ENCODE results near the gene PTPRR.

Gene PTPRR

GRCh38 chr12:70794131-70794530 lies 126.4 kb downstream of the PTPRR start:
- no peak for DNase-seq (ENCODE audit: low read depth)

DNA sequence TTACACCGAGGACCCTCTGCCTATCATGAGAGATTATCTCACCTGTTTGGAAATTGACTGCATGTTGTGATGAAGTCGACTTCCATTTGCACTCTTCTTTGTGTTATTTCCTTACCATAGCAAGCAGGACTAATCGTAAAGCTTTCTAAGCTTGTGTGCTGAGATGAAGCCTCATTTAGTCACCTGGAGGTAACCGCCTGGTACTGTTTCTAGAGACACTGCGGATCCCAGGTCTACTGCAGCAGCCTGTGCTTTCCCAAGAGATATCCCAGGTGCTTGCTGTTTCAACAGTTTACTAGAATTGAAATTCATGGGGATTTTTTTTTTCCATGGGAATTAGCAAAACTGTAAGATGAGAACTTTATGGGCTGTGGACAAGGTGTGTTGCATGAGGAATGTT lies 131.8 kb downstream of the PTPRR start:
- DNase-seq (ENCODE audit: low read depth), result no peak

- no peak for DNase-seq (ENCODE audit: low read depth)
Measured at GRCh38 chr12:70787612-70788011, 132.9 kb downstream of the PTPRR start.

GRCh38 chr12:70785896-70786295 lies 134.6 kb downstream of the PTPRR start:
- no peak for DNase-seq (ENCODE audit: low read depth)

- DNase-seq (ENCODE audit: low read depth), result no peak
Measured at GRCh38 chr12:70784042-70784668, 136.4 kb downstream of the PTPRR start.

DNA sequence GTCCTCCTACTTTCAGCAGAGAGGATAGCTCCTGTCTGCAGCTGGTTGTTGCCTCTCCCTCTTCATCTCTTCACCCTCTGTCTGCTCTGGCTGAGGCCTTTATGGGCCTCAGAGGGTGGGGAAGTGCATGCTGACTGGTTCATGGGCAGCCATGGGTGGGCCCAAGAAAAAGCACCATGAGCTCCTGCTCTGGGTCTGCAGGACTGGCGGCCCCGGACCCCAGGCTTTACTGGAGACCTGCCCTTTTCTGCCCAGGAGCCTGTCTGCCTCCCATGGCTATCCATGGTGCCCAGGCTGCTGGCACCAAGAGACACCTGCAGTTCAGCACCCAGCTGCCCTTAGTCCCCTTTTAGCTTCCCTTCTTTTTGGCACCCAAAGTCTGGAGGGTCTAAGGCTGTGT lies 137.1 kb downstream of the PTPRR start:
- DNase-seq (ENCODE audit: low read depth), result no peak

- DNase-seq (ENCODE audit: low read depth), result no peak
Measured at GRCh38 chr12:70779250-70779649, 141.3 kb downstream of the PTPRR start.

- DNase-seq (ENCODE audit: low read depth), result no peak
Measured at GRCh38 chr12:70774055-70774454, 146.5 kb downstream of the PTPRR start.

DNA sequence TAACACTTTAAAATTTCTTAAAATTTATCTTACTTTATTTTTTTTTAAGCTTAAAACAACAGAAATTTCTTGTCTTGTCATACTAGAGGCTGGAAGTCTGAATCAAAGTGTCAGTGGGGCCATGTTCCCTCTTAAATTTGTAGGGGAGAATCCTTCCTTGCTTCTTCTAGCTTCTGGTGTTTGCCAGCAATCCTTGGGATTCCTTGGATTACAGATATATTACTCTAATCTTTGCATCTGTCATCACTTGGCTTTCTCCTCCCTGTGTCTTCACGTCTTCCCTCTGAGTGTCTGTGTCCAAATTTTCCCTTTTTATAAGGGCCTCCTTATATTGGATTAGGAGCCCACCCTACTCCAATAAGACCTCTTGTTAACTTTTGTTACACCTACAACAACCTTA lies 147.7 kb downstream of the PTPRR start:
- DNase-seq (ENCODE audit: low read depth), result no peak

DNA sequence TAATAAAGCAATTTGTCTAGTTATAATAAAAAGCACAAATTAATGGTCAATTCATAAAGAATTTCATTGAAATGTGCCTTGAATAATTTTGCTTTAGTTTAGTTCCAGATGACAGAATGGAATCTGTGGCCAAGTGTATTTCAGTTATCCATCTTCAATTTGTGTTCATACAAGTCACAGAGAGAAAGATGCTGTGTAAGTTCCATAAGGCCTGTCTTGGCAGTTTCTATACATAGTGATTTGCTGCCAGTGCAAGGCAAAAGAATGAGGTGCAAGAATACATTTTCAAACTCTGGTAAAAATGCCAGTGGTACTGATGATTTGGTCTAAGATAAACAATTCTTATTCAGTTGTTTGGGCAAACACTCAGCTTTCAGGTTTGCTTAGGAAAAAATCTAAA lies 149.0 kb downstream of the PTPRR start:
- DNase-seq (ENCODE audit: low read depth), result no peak

DNA sequence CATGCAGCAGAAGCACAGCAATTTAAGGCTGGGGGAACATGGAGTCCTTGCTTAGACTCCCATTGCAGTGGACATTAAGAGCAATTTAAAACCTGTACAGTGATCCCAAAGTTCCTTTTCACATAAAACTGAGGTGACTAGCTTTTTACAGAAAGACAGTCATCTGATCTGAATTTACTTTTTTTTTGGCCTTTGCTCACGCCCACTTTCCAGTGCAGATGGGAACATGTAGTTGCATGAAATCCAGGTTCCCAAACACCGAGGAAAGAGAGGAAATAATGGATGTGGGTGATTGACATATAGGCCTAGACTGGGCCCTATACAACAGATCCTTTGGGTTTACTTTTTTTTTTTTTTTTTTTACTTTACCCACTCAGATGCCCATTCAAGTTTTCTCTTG lies 156.9 kb downstream of the PTPRR start:
- no peak for DNase-seq (ENCODE audit: low read depth)

GRCh38 chr12:70762000-70762399 lies 158.5 kb downstream of the PTPRR start:
- DNase-seq (ENCODE audit: low read depth), result no peak

- DNase-seq (ENCODE audit: low read depth), result no peak
Measured at GRCh38 chr12:70759161-70759918, 161.2 kb downstream of the PTPRR start.

DNA sequence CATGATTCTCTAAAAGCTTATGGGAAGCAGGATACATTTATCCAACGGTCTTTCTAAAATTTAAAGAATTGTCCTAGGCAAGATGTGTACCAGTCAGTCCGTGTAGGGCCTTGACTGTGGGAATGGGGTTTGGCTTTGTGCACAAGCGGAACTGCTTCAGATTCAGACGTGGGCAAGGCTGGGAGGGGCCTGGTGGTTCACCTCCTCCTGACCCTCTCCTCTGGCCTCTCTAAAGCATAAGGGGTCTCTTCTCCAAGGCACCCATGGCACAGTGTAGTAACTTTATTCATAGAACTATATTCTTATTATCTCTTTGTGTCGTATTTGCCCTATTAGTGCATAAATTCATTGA lies 162.1 kb downstream of the PTPRR start:
- no peak for DNase-seq (ENCODE audit: low read depth)

GRCh38 chr12:70757830-70758493 lies 162.6 kb downstream of the PTPRR start:
- DNase-seq (ENCODE audit: low read depth), result no peak

DNA sequence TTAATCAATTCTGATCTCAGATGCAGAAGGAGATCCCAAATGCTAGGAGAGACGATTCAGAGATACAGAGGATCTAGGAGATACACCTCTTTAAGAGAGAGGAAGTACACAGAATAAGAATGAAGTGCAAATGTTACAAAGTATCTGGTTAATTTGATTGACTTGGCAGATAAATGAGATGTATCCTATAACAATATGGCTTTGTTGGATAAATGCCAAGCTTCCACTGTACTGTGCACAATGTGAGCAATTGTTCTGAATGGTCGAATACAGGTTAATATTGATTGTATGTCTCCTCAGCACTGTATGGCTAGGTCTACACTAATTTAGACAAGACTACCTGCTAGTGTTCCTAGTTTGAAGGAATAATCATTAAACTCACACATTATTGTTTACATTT lies 163.7 kb downstream of the PTPRR start:
- no peak for DNase-seq (ENCODE audit: low read depth)

DNA sequence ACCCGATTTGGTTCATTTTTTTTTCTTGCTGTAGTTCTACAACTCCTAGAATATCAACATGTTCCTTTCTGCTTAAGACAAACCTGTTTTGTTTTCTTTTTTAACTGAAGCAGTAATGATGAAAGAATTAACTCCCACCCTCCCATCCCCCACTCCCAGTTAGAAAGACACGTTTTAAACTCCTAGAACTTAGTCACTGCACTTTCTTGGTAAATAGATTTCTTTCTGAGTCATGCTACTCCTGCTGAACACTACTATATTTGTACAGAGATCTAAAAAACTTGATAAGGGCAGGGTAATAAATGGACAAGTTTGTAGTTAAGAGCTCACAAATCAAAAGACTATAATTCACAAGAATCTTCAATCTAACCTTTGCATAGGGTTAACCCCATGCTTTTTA lies 164.4 kb downstream of the PTPRR start:
- DNase-seq (ENCODE audit: low read depth), result no peak

- no peak for DNase-seq (ENCODE audit: low read depth)
Measured at GRCh38 chr12:70754330-70754741, 166.2 kb downstream of the PTPRR start.

DNA sequence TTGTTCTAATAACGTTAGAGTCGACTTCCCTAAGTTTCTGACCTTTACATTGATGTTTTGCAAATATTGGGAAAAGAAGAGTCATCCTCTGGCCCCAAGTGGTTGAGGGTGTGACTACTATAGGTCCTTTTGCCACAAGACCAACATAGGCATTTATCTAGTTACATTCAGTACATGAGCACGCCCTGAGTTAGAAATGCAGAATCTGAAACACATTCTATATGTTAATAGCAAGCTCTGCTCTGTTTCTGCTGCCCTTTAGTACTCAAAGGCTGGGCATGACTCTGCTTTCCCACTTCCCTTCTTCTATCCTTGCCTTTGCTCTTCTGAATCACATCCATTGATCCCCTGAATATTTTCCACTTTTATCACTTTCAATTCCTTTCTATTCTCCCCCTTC lies 168.2 kb downstream of the PTPRR start:
- no peak for DNase-seq (ENCODE audit: low read depth)

DNA sequence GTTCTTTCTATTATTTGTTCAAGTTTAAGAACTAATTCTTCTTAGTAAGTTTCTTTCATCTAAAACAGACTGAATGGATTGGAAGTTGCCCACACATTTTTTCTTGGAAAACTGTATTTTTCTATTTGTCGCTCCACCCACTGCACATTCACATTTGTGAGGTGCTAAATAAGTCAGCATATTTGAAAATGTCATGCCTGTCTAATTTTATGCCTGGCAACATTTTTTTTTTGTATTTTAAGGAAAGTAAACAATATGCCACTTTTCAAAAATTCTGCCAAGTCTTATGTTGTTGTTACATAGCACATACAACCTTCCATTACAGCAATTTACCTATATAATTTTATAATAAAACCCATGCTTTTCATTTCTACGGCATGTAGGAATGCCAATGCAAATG lies 170.6 kb downstream of the PTPRR start:
- no peak for DNase-seq (ENCODE audit: low read depth)

DNA sequence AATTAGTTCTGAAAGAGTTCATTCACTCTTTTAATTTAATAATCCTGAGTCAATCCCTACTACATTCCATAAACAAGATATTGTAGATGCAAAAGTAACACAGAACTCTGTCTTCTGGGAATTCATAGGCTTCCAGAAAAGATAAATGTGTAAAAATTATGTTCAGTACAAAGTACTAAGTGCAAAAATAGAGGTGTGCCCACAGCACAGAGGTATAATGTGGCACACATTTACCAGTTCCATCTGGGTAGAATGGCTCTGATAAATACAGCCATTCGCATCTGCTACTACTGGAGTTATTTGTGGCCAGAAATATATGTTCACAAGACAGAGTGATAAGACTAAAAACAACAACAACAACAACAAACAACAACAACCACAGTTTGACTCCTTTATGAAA lies 171.7 kb downstream of the PTPRR start:
- DNase-seq (ENCODE audit: low read depth), result no peak

- no peak for DNase-seq (ENCODE audit: low read depth)
Measured at GRCh38 chr12:70747445-70748260, 172.9 kb downstream of the PTPRR start.

DNA sequence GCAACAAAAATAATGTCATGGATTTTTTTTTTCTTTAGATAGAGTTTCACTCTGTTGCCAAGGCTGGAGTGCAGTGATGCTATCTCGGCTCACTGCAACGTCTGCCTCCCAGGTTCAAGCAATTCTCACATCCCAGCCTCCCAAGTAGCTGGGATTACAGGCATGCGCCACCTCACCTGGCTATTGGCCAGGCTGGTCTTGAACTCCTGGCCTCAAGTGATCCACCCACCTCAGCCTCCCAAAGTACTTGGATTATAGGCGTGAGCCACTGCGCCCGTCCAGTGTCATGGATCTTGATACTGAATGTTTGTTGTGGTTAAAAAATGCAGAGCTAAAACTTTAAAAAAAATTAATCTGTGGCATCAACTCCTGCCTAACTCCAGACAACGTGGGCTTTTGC lies 175.5 kb downstream of the PTPRR start:
- no peak for DNase-seq (ENCODE audit: low read depth)
